Left renal cortex interstitium (tissue), 4 donors: ENCODE measurements around the gene CD96. TPM values are rescaled to one million over a fixed set of nuclear protein-coding genes. Genes with fewer than 3 reads are reported as not detected.
"Not testable (repeated sequence)": the region's sequence is repeated elsewhere in the genome, so short reads cannot be mapped to it uniquely, and the experiment has no call there.

ENCODE experiments used
- DNase-seq, 4 donors: peaks; one replicate each; pipeline ENCODE4 v3.0.0-alpha.2; 2013; ENCODE audit warnings: low read depth in 4 of 4, low spot score in 2 of 4, missing footprints in 1 of 4
- polyA plus RNA-seq, 4 donors: library from polyadenylated mRNA; unstranded; fragments of 120-200 nt; gene quantifications; one replicate each; pipeline ENCODE4 v1.2.1, GENCODE V29; 2013; ENCODE audit not compliant: insufficient read length in 4 of 4

The CD96 gene
- polyA plus RNA-seq, 4 donors, result 0.59 to 2.1 (median 1.3) TPM

- no peak for DNase-seq
Observed at GRCh38 chr3:111617912-111618601, 76.1 kb downstream of the CD96 start.

- DNase-seq, result no peak
Observed at GRCh38 chr3:111618945-111619344, 76.9 kb downstream of the CD96 start.

- DNase-seq, result no peak
Observed at GRCh38 chr3:111619833-111620232, 77.8 kb downstream of the CD96 start.

- DNase-seq, result no peak
Observed at GRCh38 chr3:111621535-111621934, 79.5 kb downstream of the CD96 start.

- no peak for DNase-seq
Observed at GRCh38 chr3:111627092-111627491, 85.1 kb downstream of the CD96 start.

- DNase-seq, result not testable (repeated sequence)
Observed at GRCh38 chr3:111629018-111629417, 87.0 kb downstream of the CD96 start.

GRCh38 chr3:111630638-111631037 lies 88.6 kb downstream of the CD96 start:
- DNase-seq, result not testable (repeated sequence)

GRCh38 chr3:111635403-111635802 lies 93.4 kb downstream of the CD96 start:
- no peak for DNase-seq

GRCh38 chr3:111636366-111636885 lies 94.4 kb downstream of the CD96 start:
- no peak for DNase-seq

GRCh38 chr3:111639316-111639715 lies 97.3 kb downstream of the CD96 start:
- DNase-seq, result no peak

GRCh38 chr3:111648991-111649579 lies 107.1 kb downstream of the CD96 start:
- DNase-seq, result no peak

- DNase-seq, result no peak
Observed at GRCh38 chr3:111650378-111651275, 108.6 kb downstream of the CD96 start.

- DNase-seq, result no peak
Observed at GRCh38 chr3:111652492-111653180, 110.6 kb downstream of the CD96 start.

- DNase-seq, result no peak
Observed at GRCh38 chr3:111653766-111654165, 111.8 kb downstream of the CD96 start.

- no peak for DNase-seq
Observed at GRCh38 chr3:111662012-111662411, 120.0 kb downstream of the CD96 start.

GRCh38 chr3:111662907-111663306 lies 120.9 kb downstream of the CD96 start:
- DNase-seq, result no peak

GRCh38 chr3:111666041-111666735 lies 124.2 kb downstream of the CD96 start:
- DNase-seq, result no peak

GRCh38 chr3:111667170-111667569 lies 125.2 kb downstream of the CD96 start:
- DNase-seq, result no peak

- DNase-seq, result no peak
Observed at GRCh38 chr3:111667621-111668239, 125.7 kb downstream of the CD96 start.

GRCh38 chr3:111668326-111668725 lies 126.3 kb downstream of the CD96 start:
- no peak for DNase-seq
